ENCODE results near the gene TXNIP. TPM values are rescaled to one million over a fixed set of nuclear protein-coding genes. Genes with fewer than 3 reads are reported as not detected.
A peak's percentile ranks its signal among the peaks of the same experiment; 100 is the strongest.

TXNIP gene
- total and polyA plus RNA-seq, 7 experiments from 2014 or later, result 498 to 5,430 (median 675) TPM

GRCh38 chr1:145957443-145958319 is 38.7 kb downstream of the TXNIP start, which contains the start of gene LIX1L:
TSS of gene LIX1L (minus strand) at chr1:145958017. CDS start at chr1:145957927, 90 bp downstream.
- Histone ChIP-seq H3K36me3 (ENCODE audit: control insufficient read depth in 2 of 3, insufficient read depth in 3 of 3, low read length in 3 of 3) (no peaks in the 10 kb centered on the region), H3K4me1 (ENCODE audit: control insufficient read depth in 2 of 2, insufficient read depth in 2 of 2, low read length in 2 of 2) (peaks cover 35 to 57% of the 10 kb centered on the region in 2 donors), H3K9me3 (ENCODE audit: control insufficient read depth in 2 of 3, low read length in 3 of 3) (no peaks in the 10 kb centered on the region), H3K27me3 (ENCODE audit: control insufficient read depth in 2 of 2, insufficient read depth in 2 of 2, low read length in 2 of 2) (no peaks in the 10 kb centered on the region), H3K4me3 (ENCODE audit: low read length) (peak within 1 kb of the TSS; percentile 70), H3K27ac (ENCODE audit: low read depth, low read length) (peak within 1 kb of the TSS; percentile 94)
- DNase-seq (peak; percentile 79 to 97 (median 94)), ATAC-seq (peak; percentile 95)
- CTCF ChIA-PET, result interaction anchor here (0.7 to 2.2 kb wide), 13 partner anchors 9 to 111 kb away, joined by 3 to 20 read pairs (median 4); partner anchors contain the start of genes ITGA10, PIAS3 and RBM8A
- H3K4me3 Mint-ChIP-seq, result peak within 1 kb of the TSS; percentile 88 to 99 (median 98)
- H3K27ac Mint-ChIP-seq, result peak within 1 kb of the TSS; percentile 87 to 98 (median 92)
- H3K27me3 Mint-ChIP-seq, result peaks cover 0 to 4% (median 0%) of the 10 kb centered on the region in 5 donors
- peaks cover 0 to 1% (median 0%) of the 10 kb centered on the region in 11 donors for H3K9me3 Mint-ChIP-seq
- H3K36me3 Mint-ChIP-seq, result peaks cover 0 to 18% (median 0%) of the 10 kb centered on the region in 5 donors
- POLR2A ChIA-PET, result interaction anchor here (0.8 to 6.0 kb wide), 38 partner anchors 8 to 134 kb away, joined by 3 to 137 read pairs (median 7); partner anchors contain the start of genes NUDT17, PEX11B, PIAS3 and POLR3C
- intact Hi-C loops (cut with micrococcal nuclease), result loop anchor here (1.0 to 2.0 kb wide), 8 partner anchors 11 to 98 kb away; partner anchors contain the start of genes PIAS3 (in 2 of the 2), RBM8A (in 2 of the 2) and PEX11B (in 1 of the 2)
- H3K4me1 Mint-ChIP-seq, result peaks cover 59 to 70% (median 66%) of the 10 kb centered on the region in 7 donors

GRCh38 chr1:145956781-145957442 is 39.5 kb downstream of the TXNIP start:
- Mint-ChIP-seq H3K27ac (peak overlapping the region; percentile 87 to 98 (median 92)), H3K9me3 (peaks cover 0 to 1% (median 0%) of the 10 kb centered on the region in 11 donors), H3K4me1 (peaks cover 61 to 74% (median 68%) of the 10 kb centered on the region in 7 donors), H3K36me3 (peaks cover 0 to 22% (median 4%) of the 10 kb centered on the region in 5 donors), H3K27me3 (peaks cover 0 to 3% (median 0%) of the 10 kb centered on the region in 5 donors), H3K4me3 (peak overlapping the region; percentile 88 to 99 (median 98))
- Histone ChIP-seq H3K27me3 (ENCODE audit: control insufficient read depth in 2 of 2, insufficient read depth in 2 of 2, low read length in 2 of 2) (no peaks in the 10 kb centered on the region), H3K9me3 (ENCODE audit: control insufficient read depth in 2 of 3, low read length in 3 of 3) (no peaks in the 10 kb centered on the region), H3K27ac (ENCODE audit: low read depth, low read length) (peak overlapping the region; percentile 94), H3K4me3 (ENCODE audit: low read length) (peak overlapping the region; percentile 70), H3K4me1 (ENCODE audit: control insufficient read depth in 2 of 2, insufficient read depth in 2 of 2, low read length in 2 of 2) (peaks cover 35 to 62% of the 10 kb centered on the region in 2 donors), H3K36me3 (ENCODE audit: control insufficient read depth in 2 of 3, insufficient read depth in 3 of 3, low read length in 3 of 3) (no peaks in the 10 kb centered on the region)
- ATAC-seq (no peak), DNase-seq (peak in 3 of 9 donors; percentile 27 to 33 (median 29))
- POLR2A ChIA-PET, result interaction anchor here (0.6 to 6.0 kb wide), 24 partner anchors 7 to 98 kb away, joined by 3 to 137 read pairs (median 8); partner anchors contain the start of genes ANKRD34A, PEX11B, PIAS3 and POLR3GL
- intact Hi-C loops (cut with micrococcal nuclease), result loop anchor here (1.0 to 2.0 kb wide), 6 partner anchors 7 to 98 kb away; partner anchors contain the start of genes ANKRD34A (in 1 of the 2), PIAS3 (in 1 of the 2), POLR3GL (in 1 of the 2) and RBM8A (in 1 of the 2)
- CTCF ChIA-PET, result interaction anchor here (0.5 to 2.2 kb wide), 5 partner anchors 20 to 98 kb away, joined by 3 to 20 read pairs (median 7); partner anchors contain the start of genes PIAS3 and RBM8A

- Mint-ChIP-seq H3K4me1 (peaks cover 62 to 79% (median 69%) of the 10 kb centered on the region in 7 donors), H3K27ac (peak overlapping the region; percentile 87 to 98 (median 92)), H3K9me3 (peaks cover 0 to 1% (median 0%) of the 10 kb centered on the region in 11 donors), H3K27me3 (no peaks in the 10 kb centered on the region), H3K4me3 (peak overlapping the region; percentile 88 to 99 (median 98)), H3K36me3 (peaks cover 0 to 26% (median 8%) of the 10 kb centered on the region in 5 donors)
- ATAC-seq (no peak), DNase-seq (no peak)
- intact Hi-C loops (cut with micrococcal nuclease), result loop anchor here (1.0 to 2.0 kb wide), 2 partner anchors 8 to 14 kb away; partner anchors contain the start of genes ANKRD34A (in 1 of the 2) and POLR3GL (in 1 of the 2)
- H3K4me3 ChIP-seq (ENCODE audit: low read length), result peak overlapping the region; percentile 70
- no peaks in the 10 kb centered on the region for H3K27me3 ChIP-seq (ENCODE audit: control insufficient read depth in 2 of 2, insufficient read depth in 2 of 2, low read length in 2 of 2)
- H3K27ac ChIP-seq (ENCODE audit: low read depth, low read length), result peak overlapping the region; percentile 94
- H3K36me3 ChIP-seq (ENCODE audit: control insufficient read depth in 2 of 3, insufficient read depth in 3 of 3, low read length in 3 of 3), result no peaks in the 10 kb centered on the region
- no peaks in the 10 kb centered on the region for H3K9me3 ChIP-seq (ENCODE audit: control insufficient read depth in 2 of 3, low read length in 3 of 3)
- POLR2A ChIA-PET, result interaction anchor here (0.6 to 6.0 kb wide), 14 partner anchors 8 to 80 kb away, joined by 3 to 137 read pairs (median 9); partner anchors contain the start of genes ANKRD34A, PEX11B, POLR3GL and RBM8A
- CTCF ChIA-PET, result interaction anchor here (0.5 to 1.9 kb wide), 2 partner anchors 51 to 86 kb away, joined by 3 read pairs; no protein-coding TSS in a partner anchor
- H3K4me1 ChIP-seq (ENCODE audit: control insufficient read depth in 2 of 2, insufficient read depth in 2 of 2, low read length in 2 of 2), result peaks cover 38 to 67% of the 10 kb centered on the region in 2 donors
Measured at GRCh38 chr1:145956361-145956760, 40.0 kb downstream of the TXNIP start.

- intact Hi-C loops (cut with micrococcal nuclease), result no loop called here
- Histone ChIP-seq H3K36me3 (ENCODE audit: control insufficient read depth in 2 of 3, insufficient read depth in 3 of 3, low read length in 3 of 3) (no peaks in the 10 kb centered on the region), H3K9me3 (ENCODE audit: control insufficient read depth in 2 of 3, low read length in 3 of 3) (no peaks in the 10 kb centered on the region), H3K4me1 (ENCODE audit: control insufficient read depth in 2 of 2, insufficient read depth in 2 of 2, low read length in 2 of 2) (peaks cover 45 to 74% of the 10 kb centered on the region in 2 donors), H3K27me3 (ENCODE audit: control insufficient read depth in 2 of 2, insufficient read depth in 2 of 2, low read length in 2 of 2) (no peaks in the 10 kb centered on the region), H3K4me3 (ENCODE audit: low read length) (peak overlapping the region; percentile 70), H3K27ac (ENCODE audit: low read depth, low read length) (peak overlapping the region; percentile 94)
- POLR2A ChIA-PET, result interaction anchor here (0.6 to 6.0 kb wide), 6 partner anchors 9 to 38 kb away, joined by 3 to 137 read pairs (median 17); partner anchors contain the start of genes ANKRD34A, PEX11B, POLR3GL and RBM8A
- CTCF ChIA-PET, result interaction anchor here (1.9 kb wide), 1 partner anchor 52 kb away, joined by 3 read pairs; no protein-coding TSS in a partner anchor
- Mint-ChIP-seq H3K27ac (peak overlapping the region in 6 of 9 donors; percentile 2 to 65 (median 6)), H3K4me1 (peaks cover 64 to 89% (median 74%) of the 10 kb centered on the region in 7 donors), H3K36me3 (peaks cover 0 to 27% (median 11%) of the 10 kb centered on the region in 5 donors), H3K27me3 (no peaks in the 10 kb centered on the region), H3K9me3 (peaks cover 0 to 1% (median 0%) of the 10 kb centered on the region in 11 donors), H3K4me3 (peak overlapping the region; percentile 22 to 99 (median 91))
- ATAC-seq, result no peak
- no peak for DNase-seq
Measured at GRCh38 chr1:145955436-145955835, 40.9 kb downstream of the TXNIP start.

GRCh38 chr1:145953861-145954260 is 42.5 kb downstream of the TXNIP start:
- peaks cover 0 to 3% (median 0%) of the 10 kb centered on the region in 3 experiments for H3K36me3 ChIP-seq (ENCODE audit: control insufficient read depth in 2 of 3, insufficient read depth in 3 of 3, low read length in 3 of 3)
- peaks cover 48 to 62% of the 10 kb centered on the region in 2 donors for H3K4me1 ChIP-seq (ENCODE audit: control insufficient read depth in 2 of 2, insufficient read depth in 2 of 2, low read length in 2 of 2)
- intact Hi-C loops (cut with micrococcal nuclease), result no loop called here
- ATAC-seq (no peak), DNase-seq (no peak)
- no peaks in the 10 kb centered on the region for H3K27me3 Mint-ChIP-seq
- H3K27ac Mint-ChIP-seq, result peak overlapping the region in 5 of 9 donors; percentile 19 to 57 (median 49)
- peaks cover 0 to 36% (median 15%) of the 10 kb centered on the region in 5 donors for H3K36me3 Mint-ChIP-seq
- no peaks in the 10 kb centered on the region for H3K9me3 ChIP-seq (ENCODE audit: control insufficient read depth in 2 of 3, low read length in 3 of 3)
- ChIA-PET CTCF (interaction anchor here (0.7 kb wide), 1 partner anchor 10 kb away, joined by 3 read pairs; the partner anchor contains the start of gene ANKRD34A), POLR2A (interaction anchor here (1.2 to 6.0 kb wide), 4 partner anchors 8 to 35 kb away, joined by 3 to 137 read pairs (median 14); partner anchors contain the start of genes ANKRD34A, PEX11B, POLR3GL and RBM8A)
- H3K9me3 Mint-ChIP-seq, result peaks cover 0 to 1% (median 0%) of the 10 kb centered on the region in 11 donors
- H3K4me1 Mint-ChIP-seq, result peaks cover 64 to 89% (median 74%) of the 10 kb centered on the region in 7 donors
- H3K27ac ChIP-seq (ENCODE audit: low read depth, low read length), result no peak overlapping the region
- H3K27me3 ChIP-seq (ENCODE audit: control insufficient read depth in 2 of 2, insufficient read depth in 2 of 2, low read length in 2 of 2), result no peaks in the 10 kb centered on the region
- H3K4me3 ChIP-seq (ENCODE audit: low read length), result no peak overlapping the region
- H3K4me3 Mint-ChIP-seq, result peak overlapping the region in 8 of 10 donors; percentile 16 to 99 (median 68)

Measured in naive thymus-derived CD4-positive, alpha-beta T cell (primary cell).